ENCODE results near the gene LRRC4B.

Gene LRRC4B

GRCh38 chr19:50486823-50487515, 81.3 kb downstream of the LRRC4B start:
- DNase-seq (ENCODE audit: low read depth) = peak; percentile 47

- DNase-seq (ENCODE audit: low read depth) = no peak
These were observed 82.8 kb downstream of the LRRC4B start for GRCh38 chr19:50485284-50485955.

- DNase-seq (ENCODE audit: low read depth) = no peak
These were observed 85.3 kb downstream of the LRRC4B start for GRCh38 chr19:50482916-50483315.

GRCh38 chr19:50482271-50482855, 85.9 kb downstream of the LRRC4B start:
- DNase-seq (ENCODE audit: low read depth) = no peak

GRCh38 chr19:50481351-50482149, 86.7 kb downstream of the LRRC4B start:
- no peak for DNase-seq (ENCODE audit: low read depth)

GRCh38 chr19:50480281-50481111, 87.7 kb downstream of the LRRC4B start:
- no peak for DNase-seq (ENCODE audit: low read depth)

- no peak for DNase-seq (ENCODE audit: low read depth)
These were observed 88.4 kb downstream of the LRRC4B start for GRCh38 chr19:50479761-50480251.

- peak; percentile 21 for DNase-seq (ENCODE audit: low read depth)
These were observed 89.1 kb downstream of the LRRC4B start for GRCh38 chr19:50478901-50479715.

GRCh38 chr19:50477751-50478515, 90.3 kb downstream of the LRRC4B start:
- DNase-seq (ENCODE audit: low read depth) = no peak

- DNase-seq (ENCODE audit: low read depth) = no peak
These were observed 91.4 kb downstream of the LRRC4B start for GRCh38 chr19:50476907-50477238.

- peak; percentile 97 for DNase-seq (ENCODE audit: low read depth)
These were observed 91.9 kb downstream of the LRRC4B start, which contains the start of the genes EMC10 and GARIN5A for GRCh38 chr19:50476224-50476906. EMC10 (plus strand) TSS chr19:50476507; CDS start chr19:50476545, 38 bp downstream. GARIN5A (minus strand) TSS chr19:50476848; CDS start chr19:50476388, 460 bp downstream.

GRCh38 chr19:50475736-50476223, 92.5 kb downstream of the LRRC4B start:
- no peak for DNase-seq (ENCODE audit: low read depth)

- DNase-seq (ENCODE audit: low read depth) = no peak
These were observed 93.1 kb downstream of the LRRC4B start for GRCh38 chr19:50475101-50475568.

GRCh38 chr19:50473336-50473735, 94.9 kb downstream of the LRRC4B start:
- peak; percentile 23 for DNase-seq (ENCODE audit: low read depth)

GRCh38 chr19:50468818-50469217, 99.4 kb downstream of the LRRC4B start:
- no peak for DNase-seq (ENCODE audit: low read depth)

GRCh38 chr19:50467566-50467965, 100.7 kb downstream of the LRRC4B start:
- no peak for DNase-seq (ENCODE audit: low read depth)

Data from iris pigment epithelial cell (primary cell).